Measurements from ENCODE around the gene KCNS1. TPM values are rescaled to one million over a fixed set of nuclear protein-coding genes. Genes with fewer than 3 reads are reported as not detected.

Gene KCNS1
- total and polyA plus RNA-seq, 5 donors from 2014 or later = 0.09 to 0.20 (median 0.17) TPM; not detected in 1

- Histone ChIP-seq H3K9me3 (ENCODE audit: control insufficient read depth in 2 of 2, low read length in 2 of 2) (no peaks in the 10 kb centered on the region), H3K4me3 (ENCODE audit: low read depth, low read length) (no peak overlapping the region), H3K4me1 (ENCODE audit: control insufficient read depth, insufficient read depth, low read length, poor library complexity, severe bottlenecking) (no peaks in the 10 kb centered on the region), H3K27ac (ENCODE audit: insufficient read depth, low read length, poor library complexity, severe bottlenecking) (no peak overlapping the region), H3K27me3 (ENCODE audit: control insufficient read depth, insufficient read depth, low read length) (no peaks in the 10 kb centered on the region), H3K36me3 (ENCODE audit: control insufficient read depth, insufficient read depth, low read length) (peaks cover 92% of the 10 kb centered on the region)
- H3K36me3 Mint-ChIP-seq = peaks cover 58% of the 10 kb centered on the region
- DNase-seq (no peak), ATAC-seq (ENCODE audit: low read depth in 2 of 2) (no peak)
- no peaks in the 10 kb centered on the region for H3K9me3 Mint-ChIP-seq
- H3K27me3 Mint-ChIP-seq = no peaks in the 10 kb centered on the region
- H3K4me1 Mint-ChIP-seq = peaks cover 28 to 42% (median 32%) of the 10 kb centered on the region in 4 donors
- H3K27ac Mint-ChIP-seq = peak overlapping the region in 2 of 3 donors; percentile 34 to 74
- no peak overlapping the region for H3K4me3 Mint-ChIP-seq
Measured at GRCh38 chr20:45073221-45073620, 27.7 kb downstream of the KCNS1 start.

DNA sequence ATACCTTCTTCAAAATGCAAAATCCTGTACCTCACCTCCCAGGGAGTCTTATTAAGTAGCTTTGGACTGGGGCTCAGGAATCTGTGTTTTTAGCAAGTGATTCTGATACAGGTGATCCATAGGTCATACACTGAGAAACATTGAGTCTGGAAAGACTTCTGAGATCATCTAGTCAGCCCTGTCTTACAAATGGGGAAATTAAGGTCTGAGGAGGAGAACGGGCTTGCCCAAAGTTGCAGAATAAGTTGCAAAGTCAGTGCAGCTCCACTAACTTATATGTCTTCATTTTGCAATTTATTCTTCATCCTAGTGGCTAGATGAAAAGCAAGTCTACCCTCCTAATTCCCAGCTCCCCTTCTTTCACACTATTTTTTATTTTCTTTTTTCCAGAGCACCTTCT, 28.9 kb downstream of the KCNS1 start:
- Histone ChIP-seq H3K36me3 (ENCODE audit: control insufficient read depth, insufficient read depth, low read length) (peaks cover 93% of the 10 kb centered on the region), H3K4me1 (ENCODE audit: control insufficient read depth, insufficient read depth, low read length, poor library complexity, severe bottlenecking) (no peaks in the 10 kb centered on the region), H3K27ac (ENCODE audit: insufficient read depth, low read length, poor library complexity, severe bottlenecking) (no peak overlapping the region), H3K4me3 (ENCODE audit: low read depth, low read length) (no peak overlapping the region), H3K27me3 (ENCODE audit: control insufficient read depth, insufficient read depth, low read length) (no peaks in the 10 kb centered on the region), H3K9me3 (ENCODE audit: control insufficient read depth in 2 of 2, low read length in 2 of 2) (no peaks in the 10 kb centered on the region)
- no peak for DNase-seq
- no peaks in the 10 kb centered on the region for H3K27me3 Mint-ChIP-seq
- H3K4me3 Mint-ChIP-seq = no peak overlapping the region
- H3K36me3 Mint-ChIP-seq = peaks cover 62% of the 10 kb centered on the region
- H3K4me1 Mint-ChIP-seq = peaks cover 32 to 54% (median 37%) of the 10 kb centered on the region in 4 donors
- peak overlapping the region in 2 of 3 donors; percentile 41 to 80 for H3K27ac Mint-ChIP-seq
- no peak for ATAC-seq (ENCODE audit: low read depth in 2 of 2)
- no peaks in the 10 kb centered on the region for H3K9me3 Mint-ChIP-seq

DNA sequence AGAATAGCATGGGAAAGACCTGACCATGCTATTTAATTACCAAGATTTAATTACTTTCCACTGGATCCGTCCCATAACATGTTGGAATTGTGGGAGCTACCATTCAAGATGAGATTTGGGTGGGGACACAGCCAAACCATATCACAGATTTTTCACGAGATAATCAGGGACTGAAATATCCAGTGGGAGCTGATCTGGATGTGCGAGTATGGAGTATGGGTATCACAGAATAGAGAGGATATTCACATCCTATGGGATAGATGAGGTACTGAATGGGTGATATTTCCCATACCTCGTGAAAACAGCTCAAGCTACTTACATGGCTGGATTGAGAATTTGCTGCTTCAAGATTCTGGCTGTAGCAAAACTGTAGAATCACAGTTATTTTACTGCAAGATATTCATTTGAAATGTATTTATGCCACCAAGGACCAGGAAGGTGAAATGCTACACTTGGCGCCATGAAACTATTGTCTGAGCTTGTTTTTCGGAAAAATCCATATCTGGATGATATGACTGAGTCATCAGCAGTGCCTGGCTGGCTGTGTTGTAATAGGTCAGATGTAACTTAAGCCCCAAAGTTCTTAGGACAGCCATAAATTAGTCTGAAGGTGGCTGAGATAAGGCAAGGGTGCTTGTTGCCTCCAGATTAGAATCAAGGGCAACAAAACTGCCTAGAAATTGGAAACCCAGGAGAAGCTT, 29.8 kb downstream of the KCNS1 start:
- H3K9me3 Mint-ChIP-seq = no peaks in the 10 kb centered on the region
- Histone ChIP-seq H3K9me3 (ENCODE audit: control insufficient read depth in 2 of 2, low read length in 2 of 2) (no peaks in the 10 kb centered on the region), H3K27ac (ENCODE audit: insufficient read depth, low read length, poor library complexity, severe bottlenecking) (no peak overlapping the region), H3K4me1 (ENCODE audit: control insufficient read depth, insufficient read depth, low read length, poor library complexity, severe bottlenecking) (no peaks in the 10 kb centered on the region), H3K36me3 (ENCODE audit: control insufficient read depth, insufficient read depth, low read length) (peaks cover 93% of the 10 kb centered on the region), H3K4me3 (ENCODE audit: low read depth, low read length) (no peak overlapping the region), H3K27me3 (ENCODE audit: control insufficient read depth, insufficient read depth, low read length) (no peaks in the 10 kb centered on the region)
- peak overlapping the region; percentile 41 to 71 (median 62) for H3K27ac Mint-ChIP-seq
- H3K4me3 Mint-ChIP-seq = no peak overlapping the region
- peaks cover 61% of the 10 kb centered on the region for H3K36me3 Mint-ChIP-seq
- DNase-seq (no peak), ATAC-seq (ENCODE audit: low read depth in 2 of 2) (no peak)
- H3K4me1 Mint-ChIP-seq = peaks cover 34 to 60% (median 41%) of the 10 kb centered on the region in 4 donors
- no peaks in the 10 kb centered on the region for H3K27me3 Mint-ChIP-seq

DNA sequence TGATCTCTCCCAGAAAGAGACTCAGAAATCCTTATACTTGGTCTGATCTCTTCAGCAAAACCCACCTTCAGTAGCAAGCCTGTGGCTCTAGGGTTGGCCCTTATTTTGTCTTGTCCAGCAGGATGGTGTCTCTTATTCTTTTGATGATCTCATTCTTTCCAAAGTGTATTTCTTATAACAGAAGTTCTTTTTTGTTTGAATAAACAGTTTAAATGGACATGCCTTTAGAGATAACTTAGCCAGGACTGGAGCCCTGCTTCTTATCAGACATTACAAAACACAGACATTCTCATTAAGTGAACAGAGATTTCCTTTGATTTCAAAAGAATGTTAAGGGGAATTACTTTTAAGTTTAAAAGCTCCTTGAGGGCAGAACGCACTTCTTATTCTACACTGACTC, 31.7 kb downstream of the KCNS1 start:
- DNase-seq (no peak), ATAC-seq (ENCODE audit: low read depth in 2 of 2) (no peak)
- peak overlapping the region in 1 of 3 donors; percentile 86 for H3K27ac Mint-ChIP-seq
- Histone ChIP-seq H3K9me3 (ENCODE audit: control insufficient read depth in 2 of 2, low read length in 2 of 2) (no peaks in the 10 kb centered on the region), H3K4me3 (ENCODE audit: low read depth, low read length) (no peak overlapping the region), H3K4me1 (ENCODE audit: control insufficient read depth, insufficient read depth, low read length, poor library complexity, severe bottlenecking) (peaks cover 9% of the 10 kb centered on the region), H3K36me3 (ENCODE audit: control insufficient read depth, insufficient read depth, low read length) (peaks cover 88% of the 10 kb centered on the region), H3K27ac (ENCODE audit: insufficient read depth, low read length, poor library complexity, severe bottlenecking) (no peak overlapping the region), H3K27me3 (ENCODE audit: control insufficient read depth, insufficient read depth, low read length) (no peaks in the 10 kb centered on the region)
- H3K4me1 Mint-ChIP-seq = peaks cover 42 to 76% (median 57%) of the 10 kb centered on the region in 4 donors
- H3K9me3 Mint-ChIP-seq = no peaks in the 10 kb centered on the region
- no peak overlapping the region for H3K4me3 Mint-ChIP-seq
- peaks cover 57% of the 10 kb centered on the region for H3K36me3 Mint-ChIP-seq
- H3K27me3 Mint-ChIP-seq = no peaks in the 10 kb centered on the region

- no peaks in the 10 kb centered on the region for H3K27me3 ChIP-seq (ENCODE audit: control insufficient read depth, insufficient read depth, low read length)
- H3K27me3 Mint-ChIP-seq = no peaks in the 10 kb centered on the region
- peaks cover 45 to 82% (median 62%) of the 10 kb centered on the region in 4 donors for H3K4me1 Mint-ChIP-seq
- peaks cover 73% of the 10 kb centered on the region for H3K36me3 ChIP-seq (ENCODE audit: control insufficient read depth, insufficient read depth, low read length)
- H3K4me3 ChIP-seq (ENCODE audit: low read depth, low read length) = no peak overlapping the region
- peak overlapping the region in 2 of 4 donors; percentile 4 to 7 for H3K4me3 Mint-ChIP-seq
- H3K4me1 ChIP-seq (ENCODE audit: control insufficient read depth, insufficient read depth, low read length, poor library complexity, severe bottlenecking) = peaks cover 19% of the 10 kb centered on the region
- ATAC-seq (ENCODE audit: low read depth in 2 of 2) = no peak
- DNase-seq = no peak
- peak overlapping the region in 2 of 3 donors; percentile 57 to 67 for H3K27ac Mint-ChIP-seq
- no peaks in the 10 kb centered on the region for H3K9me3 Mint-ChIP-seq
- no peak overlapping the region for H3K27ac ChIP-seq (ENCODE audit: insufficient read depth, low read length, poor library complexity, severe bottlenecking)
- H3K36me3 Mint-ChIP-seq = peaks cover 56% of the 10 kb centered on the region
- no peaks in the 10 kb centered on the region for H3K9me3 ChIP-seq (ENCODE audit: control insufficient read depth in 2 of 2, low read length in 2 of 2)
Measured at GRCh38 chr20:45067558-45067957, 33.4 kb downstream of the KCNS1 start.

GRCh38 chr20:45067087-45067486, 33.8 kb downstream of the KCNS1 start:
- H3K27me3 ChIP-seq (ENCODE audit: control insufficient read depth, insufficient read depth, low read length) = no peaks in the 10 kb centered on the region
- no peak overlapping the region for H3K4me3 ChIP-seq (ENCODE audit: low read depth, low read length)
- H3K36me3 Mint-ChIP-seq = peaks cover 60% of the 10 kb centered on the region
- ATAC-seq (ENCODE audit: low read depth in 2 of 2) (no peak), DNase-seq (no peak)
- peaks cover 47 to 84% (median 63%) of the 10 kb centered on the region in 4 donors for H3K4me1 Mint-ChIP-seq
- peaks cover 72% of the 10 kb centered on the region for H3K36me3 ChIP-seq (ENCODE audit: control insufficient read depth, insufficient read depth, low read length)
- H3K27ac ChIP-seq (ENCODE audit: insufficient read depth, low read length, poor library complexity, severe bottlenecking) = no peak overlapping the region
- no peaks in the 10 kb centered on the region for H3K27me3 Mint-ChIP-seq
- H3K4me1 ChIP-seq (ENCODE audit: control insufficient read depth, insufficient read depth, low read length, poor library complexity, severe bottlenecking) = peaks cover 19% of the 10 kb centered on the region
- peak overlapping the region in 2 of 3 donors; percentile 57 to 67 for H3K27ac Mint-ChIP-seq
- H3K4me3 Mint-ChIP-seq = peak overlapping the region in 2 of 4 donors; percentile 4 to 7
- H3K9me3 Mint-ChIP-seq = no peaks in the 10 kb centered on the region
- no peaks in the 10 kb centered on the region for H3K9me3 ChIP-seq (ENCODE audit: control insufficient read depth in 2 of 2, low read length in 2 of 2)

DNA sequence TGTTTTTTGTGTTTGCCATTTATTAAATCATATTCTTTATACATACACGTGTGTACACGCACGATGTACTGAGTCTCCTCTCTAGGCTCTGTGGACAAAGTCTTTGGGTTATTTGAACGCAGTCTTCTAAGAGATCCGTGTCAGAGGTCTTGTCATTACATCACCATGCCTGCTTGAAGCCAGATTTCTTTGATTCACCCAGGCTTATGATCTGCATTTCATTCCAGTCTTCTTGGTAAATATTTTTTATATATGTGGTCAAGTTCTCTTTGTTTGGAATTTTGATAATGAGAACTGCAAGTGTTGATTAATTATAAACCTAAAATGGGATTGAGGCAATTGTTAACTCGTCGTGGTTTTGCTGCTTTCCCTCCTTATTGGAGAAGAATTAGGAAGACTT, 34.6 kb downstream of the KCNS1 start:
- DNase-seq (no peak), ATAC-seq (ENCODE audit: low read depth in 2 of 2) (no peak)
- Histone ChIP-seq H3K36me3 (ENCODE audit: control insufficient read depth, insufficient read depth, low read length) (peaks cover 70% of the 10 kb centered on the region), H3K9me3 (ENCODE audit: control insufficient read depth in 2 of 2, low read length in 2 of 2) (no peaks in the 10 kb centered on the region), H3K27me3 (ENCODE audit: control insufficient read depth, insufficient read depth, low read length) (no peaks in the 10 kb centered on the region), H3K4me1 (ENCODE audit: control insufficient read depth, insufficient read depth, low read length, poor library complexity, severe bottlenecking) (peaks cover 19% of the 10 kb centered on the region), H3K4me3 (ENCODE audit: low read depth, low read length) (no peak overlapping the region), H3K27ac (ENCODE audit: insufficient read depth, low read length, poor library complexity, severe bottlenecking) (no peak overlapping the region)
- Mint-ChIP-seq H3K36me3 (peaks cover 58% of the 10 kb centered on the region), H3K27ac (no peak overlapping the region), H3K4me3 (no peak overlapping the region), H3K4me1 (peaks cover 51 to 85% (median 60%) of the 10 kb centered on the region in 4 donors), H3K27me3 (no peaks in the 10 kb centered on the region), H3K9me3 (no peaks in the 10 kb centered on the region)

DNA sequence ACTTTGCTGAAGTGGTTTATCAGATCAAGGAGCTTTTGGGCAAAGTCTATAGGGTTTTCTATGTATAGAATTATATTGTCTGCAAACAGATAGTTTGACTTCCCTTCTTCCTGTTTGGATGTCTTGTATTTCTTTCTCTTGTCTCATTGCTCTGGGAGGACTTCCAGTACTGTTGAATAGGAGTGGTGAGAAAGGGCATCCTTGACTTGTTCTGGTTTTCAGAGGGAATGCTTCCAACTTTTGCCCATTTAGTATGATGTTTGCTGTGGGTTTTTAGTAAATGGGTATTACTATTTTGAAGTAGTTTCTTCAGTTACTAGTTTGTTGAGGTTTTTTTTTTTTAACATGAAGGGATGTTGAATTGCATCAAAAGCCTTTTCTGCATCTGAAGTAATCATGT, 36.1 kb downstream of the KCNS1 start:
- H3K4me3 ChIP-seq (ENCODE audit: low read depth, low read length) = peak overlapping the region; percentile 35
- ATAC-seq (ENCODE audit: low read depth in 2 of 2) = no peak
- H3K36me3 ChIP-seq (ENCODE audit: control insufficient read depth, insufficient read depth, low read length) = peaks cover 74% of the 10 kb centered on the region
- peaks cover 51% of the 10 kb centered on the region for H3K36me3 Mint-ChIP-seq
- peak overlapping the region; percentile 2 to 73 (median 48) for H3K4me3 Mint-ChIP-seq
- H3K9me3 ChIP-seq (ENCODE audit: control insufficient read depth in 2 of 2, low read length in 2 of 2) = no peaks in the 10 kb centered on the region
- peaks cover 19% of the 10 kb centered on the region for H3K4me1 ChIP-seq (ENCODE audit: control insufficient read depth, insufficient read depth, low read length, poor library complexity, severe bottlenecking)
- no peaks in the 10 kb centered on the region for H3K9me3 Mint-ChIP-seq
- no peak for DNase-seq
- H3K27me3 Mint-ChIP-seq = no peaks in the 10 kb centered on the region
- peaks cover 48 to 84% (median 58%) of the 10 kb centered on the region in 4 donors for H3K4me1 Mint-ChIP-seq
- H3K27me3 ChIP-seq (ENCODE audit: control insufficient read depth, insufficient read depth, low read length) = no peaks in the 10 kb centered on the region
- no peak overlapping the region for H3K27ac ChIP-seq (ENCODE audit: insufficient read depth, low read length, poor library complexity, severe bottlenecking)
- H3K27ac Mint-ChIP-seq = peak overlapping the region; percentile 7 to 18 (median 10)

Measured in CD4-positive, CD25-positive, alpha-beta regulatory T cell (primary cell).